ENCODE results near the gene ZBED4.

The ZBED4 gene

DNA sequence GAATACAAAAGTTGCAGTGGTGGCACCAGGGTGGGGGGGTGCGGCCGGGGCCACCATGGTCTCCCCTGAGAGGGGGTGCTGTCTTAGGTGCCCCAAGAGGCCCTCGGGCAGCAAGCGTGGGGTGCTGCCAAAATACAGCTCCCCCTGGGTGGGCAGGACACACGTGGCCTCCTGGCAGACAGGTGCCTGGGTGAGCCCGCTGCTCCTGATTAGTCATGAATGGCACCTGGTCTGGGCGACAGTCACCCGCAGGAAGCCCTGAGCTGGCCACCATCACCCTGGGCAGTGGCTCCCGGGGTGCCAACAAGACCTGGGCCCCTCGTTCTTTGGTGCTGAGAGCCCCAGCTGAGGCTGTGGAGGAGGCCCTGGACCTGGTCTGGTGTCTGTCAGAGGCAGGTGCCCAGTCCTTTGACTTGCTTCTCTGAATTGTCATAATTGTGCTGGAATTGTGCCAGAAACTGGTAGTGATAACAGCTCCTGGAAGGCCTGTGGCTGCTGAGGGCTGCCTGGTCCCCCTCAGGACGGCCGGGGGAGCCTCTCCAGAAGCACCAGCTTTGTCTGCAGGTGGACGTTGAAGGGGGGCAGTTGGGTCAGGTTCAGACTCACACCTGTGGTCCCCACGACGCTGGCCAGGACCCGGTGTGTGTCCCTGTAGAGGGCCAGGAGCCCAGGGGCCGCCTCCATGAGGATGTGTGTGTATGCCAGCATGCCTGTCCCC, 49.8 kb downstream of the ZBED4 start:
- DNase-seq (ENCODE audit: low read depth): no peak

DNA sequence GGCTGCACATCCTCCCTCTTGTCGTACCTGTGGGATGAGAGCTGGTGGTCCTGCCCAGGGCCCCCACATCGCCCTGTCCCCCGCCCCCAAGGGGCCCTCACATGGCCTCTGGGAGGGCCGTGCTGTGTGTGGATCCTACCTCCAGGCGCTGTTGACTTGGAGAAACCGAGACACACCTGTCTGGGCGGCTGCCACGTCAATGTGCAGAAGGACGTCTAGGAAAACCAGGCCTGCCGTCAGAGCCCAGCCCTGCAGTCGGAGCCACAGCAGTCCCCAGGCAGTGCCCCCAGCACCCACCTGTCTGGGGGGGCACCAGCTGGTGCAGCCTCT, 50.4 kb downstream of the ZBED4 start:
- DNase-seq (ENCODE audit: low read depth): no peak

GRCh38 chr22:49905465-49905864, 51.8 kb downstream of the ZBED4 start:
- no peak for DNase-seq (ENCODE audit: low read depth)

DNA sequence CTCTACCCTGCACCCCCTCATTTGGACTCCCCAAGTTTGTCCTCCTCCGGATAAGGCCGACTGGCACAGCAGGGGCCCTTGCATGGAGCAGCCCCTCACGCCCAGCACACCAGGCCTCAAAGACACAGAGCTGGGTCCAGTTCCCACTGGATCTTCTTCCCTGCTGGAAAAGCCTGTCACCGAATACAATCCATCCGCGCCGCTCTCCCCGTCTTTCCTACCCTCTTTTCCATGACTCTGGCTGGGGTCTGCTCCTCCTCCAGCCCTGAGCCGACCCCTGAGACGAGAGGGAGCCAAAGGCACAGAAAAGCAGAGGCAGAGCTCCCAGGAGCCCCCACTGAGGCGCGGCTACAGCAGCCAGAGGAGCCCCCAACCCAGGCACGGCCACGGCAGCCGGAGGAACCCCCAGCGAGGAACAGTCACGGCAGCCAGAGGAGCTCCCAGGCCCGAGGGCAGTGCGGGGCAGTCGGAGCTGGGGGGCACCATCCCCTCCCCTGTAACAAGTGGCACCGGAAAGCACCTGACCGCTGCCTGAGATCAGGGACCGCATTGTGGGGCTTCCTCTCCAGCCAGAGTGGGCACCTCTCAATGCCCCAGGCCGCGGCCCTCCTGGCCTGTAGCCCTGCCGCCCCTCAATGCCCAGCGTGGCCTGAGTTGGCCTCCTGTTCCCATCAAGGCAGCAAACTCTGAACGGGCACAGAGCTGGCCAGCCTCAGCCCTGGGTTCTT, 52.6 kb downstream of the ZBED4 start:
- DNase-seq (ENCODE audit: low read depth): no peak

DNA sequence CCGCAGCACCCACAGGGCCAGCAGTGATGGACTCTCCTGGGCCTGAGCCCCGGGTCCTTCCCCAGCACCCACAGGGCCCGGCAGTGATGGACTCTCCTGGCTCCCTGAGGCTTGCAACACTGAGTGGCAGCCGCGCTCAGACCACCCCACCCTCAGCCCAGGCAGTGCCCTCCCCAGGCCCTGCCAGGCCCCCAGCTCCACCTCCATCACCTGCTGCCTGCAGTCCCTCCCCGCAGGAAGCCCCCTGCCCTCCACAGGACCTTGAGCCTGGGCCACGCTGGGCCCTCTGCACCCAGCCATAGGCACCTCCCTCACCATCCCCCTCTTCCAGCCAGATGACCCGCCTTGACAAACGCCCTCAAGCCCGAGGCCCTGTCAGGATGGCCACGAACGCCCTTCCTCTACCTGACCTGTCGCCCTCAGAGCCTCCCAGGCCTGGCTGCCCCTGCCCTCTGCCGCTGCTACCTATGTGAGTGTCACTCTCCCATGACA, 53.2 kb downstream of the ZBED4 start:
- no peak for DNase-seq (ENCODE audit: low read depth)

GRCh38 chr22:49907807-49908206, 54.2 kb downstream of the ZBED4 start:
- DNase-seq (ENCODE audit: low read depth): no peak

GRCh38 chr22:49909476-49910205, 56.0 kb downstream of the ZBED4 start:
- no peak for DNase-seq (ENCODE audit: low read depth)

DNA sequence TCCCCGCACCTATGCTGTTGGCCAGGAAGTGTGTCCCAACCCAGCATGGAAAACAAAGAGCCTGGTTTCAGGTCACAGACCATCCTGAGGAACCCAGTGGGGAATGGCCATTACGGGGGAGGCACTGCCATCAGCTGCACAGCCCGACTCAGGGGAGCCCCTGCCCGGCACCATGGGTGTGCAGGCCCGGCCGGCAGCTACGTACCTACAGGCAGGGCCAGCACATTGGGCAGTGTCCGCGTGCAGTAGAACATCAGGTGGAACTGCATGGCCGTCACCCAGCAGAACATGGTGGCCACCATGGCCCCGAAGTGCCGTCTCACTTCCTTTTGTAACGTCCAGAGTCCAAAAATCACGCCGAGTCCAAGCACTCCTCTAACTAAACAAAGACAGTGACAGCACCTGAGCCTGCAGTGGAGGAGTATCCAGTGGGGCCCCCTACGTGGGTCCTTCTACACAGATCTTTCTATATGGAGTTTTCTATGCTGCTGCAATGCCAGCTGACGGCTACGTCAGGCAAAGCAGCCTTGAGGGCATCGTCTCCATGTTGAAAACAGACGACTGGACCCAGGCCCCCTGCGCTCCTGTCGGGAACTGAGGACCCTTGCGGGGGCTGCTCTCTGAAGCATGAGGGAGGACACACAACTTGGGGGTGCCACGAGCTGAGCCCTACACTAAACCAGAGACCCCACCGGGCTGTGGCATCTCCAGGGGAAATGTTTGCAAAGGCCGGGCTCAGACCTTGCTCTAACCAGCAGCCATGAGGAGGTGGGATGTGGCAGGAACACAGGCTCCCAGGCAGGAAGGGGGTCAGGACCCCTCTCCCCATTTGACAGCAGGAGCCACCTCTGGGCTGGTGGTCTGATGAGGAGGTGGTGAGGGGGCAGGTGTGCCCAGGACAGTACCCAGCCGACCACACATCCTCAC, 56.8 kb downstream of the ZBED4 start:
- no peak for DNase-seq (ENCODE audit: low read depth)

GRCh38 chr22:49911881-49912625, 58.4 kb downstream of the ZBED4 start:
- DNase-seq (ENCODE audit: low read depth): no peak

DNA sequence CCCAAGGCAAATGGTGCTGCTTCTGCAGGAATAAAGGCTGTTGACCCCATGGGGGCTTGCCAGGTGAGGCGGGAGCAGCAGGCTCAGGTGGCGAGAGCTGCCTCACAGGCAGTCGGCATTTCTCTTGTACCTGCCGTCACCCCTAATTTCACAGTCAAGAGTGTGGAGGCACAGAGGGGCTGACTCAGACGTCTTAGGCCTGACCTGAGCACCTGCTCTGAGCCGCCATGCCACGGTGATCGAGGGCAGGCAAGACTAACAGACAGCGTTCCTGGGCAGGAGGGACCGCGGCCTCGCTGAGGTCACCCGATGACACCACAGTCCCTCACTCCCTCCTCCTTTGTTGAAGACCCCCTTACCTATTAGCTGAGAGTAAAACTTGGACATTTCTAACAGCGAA, 59.4 kb downstream of the ZBED4 start:
- no peak for DNase-seq (ENCODE audit: low read depth)

GRCh38 chr22:49913446-49913845, 59.8 kb downstream of the ZBED4 start:
- DNase-seq (ENCODE audit: low read depth): no peak

DNA sequence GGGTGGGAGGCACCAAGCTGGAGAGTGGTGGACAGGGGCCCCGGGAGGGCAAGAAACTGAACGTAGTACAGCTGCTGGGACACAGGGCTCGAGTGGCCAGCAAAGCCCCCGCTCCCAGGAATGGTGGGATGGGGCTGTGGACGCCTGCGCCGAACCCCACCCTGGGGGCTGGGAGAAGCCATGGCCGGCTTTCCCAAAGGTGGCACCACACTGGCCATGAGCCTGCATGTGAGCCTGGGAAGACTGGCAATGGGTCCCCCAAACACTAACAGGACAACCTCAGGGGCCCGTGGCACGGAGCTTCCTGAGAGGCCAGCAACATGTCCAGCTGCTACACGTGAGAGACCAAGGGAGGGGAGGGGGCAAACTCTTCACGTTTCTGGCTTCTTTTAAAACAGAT, 60.6 kb downstream of the ZBED4 start:
- no peak for DNase-seq (ENCODE audit: low read depth)

DNA sequence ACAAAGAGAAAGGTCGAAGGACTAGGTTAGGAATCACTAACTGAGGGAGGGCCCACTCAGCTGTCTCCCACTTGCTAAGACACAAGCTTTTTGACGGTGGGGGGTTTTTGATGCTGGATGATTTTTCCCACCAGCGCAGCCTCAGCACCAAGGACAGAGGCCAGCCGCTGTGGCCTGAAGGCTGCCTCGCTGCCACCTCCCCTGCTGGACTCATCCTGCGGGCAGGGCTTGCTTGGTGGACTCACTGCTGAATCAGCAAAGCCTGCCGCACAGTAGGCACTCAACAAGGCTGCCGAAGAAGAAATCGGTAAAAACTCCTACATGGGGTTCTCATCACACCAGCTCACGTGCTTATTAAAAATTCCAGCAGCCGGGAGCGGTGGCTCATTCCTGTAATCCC, 62.0 kb downstream of the ZBED4 start:
- no peak for DNase-seq (ENCODE audit: low read depth)

DNA sequence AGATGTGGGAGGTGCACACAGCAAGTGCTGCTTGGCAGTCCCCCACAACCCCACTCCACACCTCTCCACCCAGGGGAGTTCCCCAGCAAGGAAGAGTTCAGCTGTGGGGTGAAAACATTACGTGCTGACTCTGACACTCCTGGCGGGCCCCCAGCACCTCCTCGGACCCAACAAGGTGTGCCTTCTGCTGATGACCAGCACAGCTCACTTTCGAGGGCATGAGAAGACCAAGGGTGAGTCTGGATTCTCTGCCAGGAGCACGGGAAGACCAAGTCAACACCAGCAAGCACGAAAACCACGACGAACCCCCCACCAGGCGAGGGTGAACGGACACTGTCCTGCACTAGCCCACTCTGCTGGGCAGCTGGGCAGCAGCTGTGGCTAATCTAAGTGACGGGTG, 63.2 kb downstream of the ZBED4 start:
- no peak for DNase-seq (ENCODE audit: low read depth)

GRCh38 chr22:49917974-49918910, 64.6 kb downstream of the ZBED4 start, which contains the start of the genes ALG12 and CRELD2:
ALG12 (minus strand) TSS chr22:49918438; CDS start chr22:49913765, 4,673 bp downstream.
CRELD2 (plus strand) TSS chr22:49918634; CDS start chr22:49918770, 136 bp downstream.
- DNase-seq (ENCODE audit: low read depth): peak; percentile 94

DNA sequence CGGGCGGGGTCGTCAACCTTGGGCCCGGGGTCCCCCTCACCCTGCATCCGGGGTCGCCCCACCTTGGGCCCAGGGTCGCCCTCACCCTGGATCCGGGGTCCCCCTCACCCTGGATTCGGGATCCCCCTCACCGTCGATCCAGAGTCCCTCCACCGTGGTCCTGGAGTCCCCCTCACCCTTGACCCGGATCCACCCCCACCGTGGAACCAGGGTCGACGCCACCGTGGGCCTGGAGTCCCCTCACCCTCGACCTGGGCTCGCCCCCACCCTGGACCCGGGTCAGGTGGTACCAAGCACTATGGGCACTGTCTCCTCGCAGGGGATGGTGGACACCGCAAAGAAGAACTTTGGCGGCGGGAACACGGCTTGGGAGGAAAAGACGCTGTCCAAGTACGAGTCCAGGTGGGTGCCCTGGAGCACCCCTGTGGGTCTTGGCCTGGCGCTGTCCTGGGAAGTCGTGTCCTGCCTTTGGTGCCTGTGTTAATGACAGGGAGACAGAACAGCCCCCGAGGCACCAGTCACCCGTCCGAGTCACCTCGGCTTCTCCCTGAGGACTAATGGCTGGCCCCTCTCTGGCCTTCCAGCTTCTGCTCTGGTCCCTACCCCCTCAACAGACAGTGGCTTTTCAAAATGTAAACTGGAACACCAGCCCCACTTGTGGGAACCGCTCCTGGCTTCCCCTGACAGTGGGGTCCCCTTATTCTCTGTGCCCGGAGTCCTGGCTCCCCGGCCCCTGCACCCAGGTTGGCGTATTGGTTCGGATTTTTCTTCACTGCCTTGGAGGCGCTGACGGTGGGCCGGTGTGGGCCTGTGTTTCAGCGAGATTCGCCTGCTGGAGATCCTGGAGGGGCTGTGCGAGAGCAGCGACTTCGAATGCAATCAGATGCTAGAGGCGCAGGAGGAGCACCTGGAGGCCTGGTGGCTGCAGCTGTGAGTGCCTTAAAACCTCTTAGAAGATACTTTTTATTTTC, 65.6 kb downstream of the ZBED4 start:
- DNase-seq (ENCODE audit: low read depth): no peak

GRCh38 chr22:49920859-49921258, 67.2 kb downstream of the ZBED4 start:
- no peak for DNase-seq (ENCODE audit: low read depth)

DNA sequence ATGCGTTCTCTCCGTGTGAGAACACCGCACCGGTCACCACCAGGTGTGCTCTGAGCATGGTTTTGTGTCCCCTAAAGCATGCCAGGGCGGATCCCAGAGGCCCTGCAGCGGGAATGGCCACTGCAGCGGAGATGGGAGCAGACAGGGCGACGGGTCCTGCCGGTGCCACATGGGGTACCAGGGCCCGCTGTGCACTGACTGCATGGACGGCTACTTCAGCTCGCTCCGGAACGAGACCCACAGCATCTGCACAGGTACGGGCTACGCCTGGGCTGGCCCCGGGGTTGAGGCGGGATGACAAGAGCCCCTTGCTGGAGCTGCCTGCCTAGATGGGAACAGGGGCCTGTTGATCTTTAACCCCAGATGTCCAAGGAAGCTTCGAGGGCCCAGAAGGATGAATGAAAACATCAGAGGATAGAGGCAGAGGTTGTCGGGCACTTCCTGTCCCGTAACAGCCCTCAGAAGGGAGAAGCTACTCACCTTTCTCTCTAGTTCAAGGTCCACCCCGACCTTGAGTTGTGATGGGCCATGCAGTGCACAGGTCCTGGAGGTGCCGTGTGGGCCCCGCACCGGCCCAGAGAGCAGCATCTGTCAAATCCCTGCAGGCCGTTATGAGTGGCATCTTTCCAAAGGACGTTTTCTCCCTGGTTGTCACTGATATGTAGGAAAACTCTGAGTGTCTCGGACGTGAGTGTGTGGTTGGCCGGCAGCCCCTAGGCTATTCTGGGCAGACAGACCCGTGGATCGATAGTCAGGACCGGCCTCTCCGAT, 68.0 kb downstream of the ZBED4 start:
- no peak for DNase-seq (ENCODE audit: low read depth)

All from amniotic epithelial cell (primary cell).